D721Med (cell line): ENCODE measurements around the gene MYH6.

Source experiments
- DNase-seq: peaks from one replicate; pipeline ENCODE4 v3.0.0; 2011; ENCODE audit warnings: low spot score; ENCODE audit not compliant: insufficient read length
- FAIRE-seq: peaks from 2 replicates; lab custom pipeline; 2011; peaks lifted over from hg19 to GRCh38; lab: Jason Lieb, UNC
- TF ChIP-seq, protein P1 (sequence below): IDR thresholded peaks from 2 replicates; pipeline ENCODE4 v1.5.1; 2012; ENCODE audit warnings: mild to moderate bottlenecking, control low read depth; ENCODE audit not compliant: insufficient read depth; ENCODE audit errors: missing control alignments

MYH6 gene

GRCh38 chr14:23377573-23378563 is 30.2 kb downstream of the MYH6 start:
- no peak for FAIRE-seq
- TF ChIP-seq, protein P1, sequence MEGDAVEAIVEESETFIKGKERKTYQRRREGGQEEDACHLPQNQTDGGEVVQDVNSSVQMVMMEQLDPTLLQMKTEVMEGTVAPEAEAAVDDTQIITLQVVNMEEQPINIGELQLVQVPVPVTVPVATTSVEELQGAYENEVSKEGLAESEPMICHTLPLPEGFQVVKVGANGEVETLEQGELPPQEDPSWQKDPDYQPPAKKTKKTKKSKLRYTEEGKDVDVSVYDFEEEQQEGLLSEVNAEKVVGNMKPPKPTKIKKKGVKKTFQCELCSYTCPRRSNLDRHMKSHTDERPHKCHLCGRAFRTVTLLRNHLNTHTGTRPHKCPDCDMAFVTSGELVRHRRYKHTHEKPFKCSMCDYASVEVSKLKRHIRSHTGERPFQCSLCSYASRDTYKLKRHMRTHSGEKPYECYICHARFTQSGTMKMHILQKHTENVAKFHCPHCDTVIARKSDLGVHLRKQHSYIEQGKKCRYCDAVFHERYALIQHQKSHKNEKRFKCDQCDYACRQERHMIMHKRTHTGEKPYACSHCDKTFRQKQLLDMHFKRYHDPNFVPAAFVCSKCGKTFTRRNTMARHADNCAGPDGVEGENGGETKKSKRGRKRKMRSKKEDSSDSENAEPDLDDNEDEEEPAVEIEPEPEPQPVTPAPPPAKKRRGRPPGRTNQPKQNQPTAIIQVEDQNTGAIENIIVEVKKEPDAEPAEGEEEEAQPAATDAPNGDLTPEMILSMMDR = no peak
- DNase-seq = no peak

DNA sequence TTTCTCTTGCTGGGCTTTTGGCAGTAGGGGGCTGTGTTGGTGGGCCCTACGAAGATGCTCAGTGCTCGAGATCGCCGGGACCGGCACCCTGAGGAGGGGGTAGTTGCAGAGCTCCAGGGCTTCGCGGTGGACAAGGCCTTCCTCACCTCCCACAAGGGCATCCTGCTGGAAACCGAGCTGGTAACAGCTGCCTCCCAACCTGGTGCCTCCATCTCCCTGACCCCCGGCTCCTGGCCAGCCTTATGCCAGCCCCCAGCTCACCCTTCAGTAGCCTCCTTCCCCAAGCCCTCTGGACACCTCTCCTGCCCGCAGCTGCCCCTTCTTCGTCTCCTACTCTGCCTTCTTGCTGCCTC is 30.9 kb downstream of the MYH6 start:
- no peak for FAIRE-seq
- DNase-seq = no peak
- TF ChIP-seq, protein P1 = no peak

DNA sequence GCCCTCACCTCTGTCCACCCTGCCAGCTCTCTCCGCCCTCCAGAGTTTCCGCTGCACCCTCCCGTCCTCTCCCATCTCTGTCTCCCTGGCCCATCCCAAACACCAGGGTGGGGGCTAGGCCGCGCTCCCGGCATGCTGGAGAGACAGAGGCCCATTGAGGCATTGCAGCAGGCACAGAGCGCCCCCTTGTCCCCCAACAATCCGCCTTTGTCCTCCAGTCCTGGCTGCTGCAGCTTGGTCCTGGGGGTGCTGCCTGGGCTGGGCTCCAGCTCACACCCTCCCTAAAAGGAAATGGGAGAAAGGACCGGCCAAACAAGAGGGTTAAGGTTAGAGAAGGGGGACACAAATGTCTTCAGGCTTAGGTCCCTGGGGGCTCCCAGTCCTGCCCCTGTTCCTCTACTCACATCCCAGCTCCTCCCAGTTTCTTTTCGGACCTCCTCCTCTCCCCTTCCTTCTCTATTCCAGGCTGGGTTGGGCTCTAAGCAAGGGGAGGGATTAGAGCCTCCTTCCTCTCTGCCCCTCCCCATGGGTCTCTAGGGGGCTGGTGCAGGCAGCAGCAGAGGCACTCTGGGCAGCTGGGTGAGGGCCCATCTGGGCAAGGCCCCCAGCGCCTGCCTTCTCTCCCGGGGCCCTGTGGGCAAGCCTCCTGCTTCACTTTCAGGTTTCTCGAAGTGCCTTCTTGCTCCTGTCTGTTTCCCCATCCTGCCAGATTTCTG is 31.4 kb downstream of the MYH6 start, which contains the start of gene CMTM5:
Gene CMTM5 (plus strand): TSS at position 565 of the 716 bp plus-strand sequence. CDS start 206 bp downstream, outside the sequence.
- no peak for FAIRE-seq
- TF ChIP-seq, protein P1 = no peak
- DNase-seq = no peak

- TF ChIP-seq, protein P1 = no peak
- no peak for DNase-seq
- no peak for FAIRE-seq
These were observed 32.4 kb downstream of the MYH6 start for GRCh38 chr14:23375527-23376251.

DNA sequence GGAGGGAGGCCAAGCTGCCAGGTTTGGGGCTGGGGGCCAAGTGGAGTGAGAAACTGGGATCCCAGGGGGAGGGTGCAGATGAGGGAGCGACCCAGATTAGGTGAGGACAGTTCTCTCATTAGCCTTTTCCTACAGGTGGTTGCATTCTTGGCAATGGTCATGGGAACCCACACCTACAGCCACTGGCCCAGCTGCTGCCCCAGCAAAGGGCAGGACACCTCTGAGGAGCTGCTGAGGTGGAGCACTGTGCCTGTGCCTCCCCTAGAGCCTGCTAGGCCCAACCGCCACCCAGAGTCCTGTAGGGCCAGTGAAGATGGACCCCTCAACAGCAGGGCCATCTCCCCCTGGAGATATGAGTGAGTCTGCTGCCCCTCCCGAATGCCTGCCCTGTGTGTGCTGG is 35.0 kb downstream of the MYH6 start:
- TF ChIP-seq, protein P1 = no peak
- no peak for FAIRE-seq
- no peak for DNase-seq

DNA sequence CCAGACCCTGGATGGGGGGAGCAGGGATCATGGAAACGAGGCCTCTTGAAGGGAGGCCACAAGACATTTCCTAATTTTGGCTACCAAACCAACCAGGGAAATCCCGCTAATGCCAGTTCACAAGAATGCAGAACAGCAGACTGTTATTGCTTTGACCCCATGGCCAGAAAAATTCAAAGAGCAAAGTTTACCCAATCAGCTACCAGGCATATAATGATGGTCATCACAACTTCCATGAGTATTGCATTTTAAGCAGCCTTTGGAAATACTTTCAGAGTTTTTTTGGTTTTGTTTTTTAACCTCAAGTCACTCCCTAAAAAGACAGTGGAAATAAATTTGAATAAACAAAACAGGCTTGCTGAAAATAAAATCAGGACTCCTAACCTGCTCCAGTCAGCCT is 35.6 kb downstream of the MYH6 start, which contains the start of gene IL25:
Gene IL25 (plus strand): TSS at position 301 of the 400 bp plus-strand sequence.
- TF ChIP-seq, protein P1 = no peak
- no peak for DNase-seq
- no peak for FAIRE-seq
